ENCODE measurements around the gene HGF.

DNA sequence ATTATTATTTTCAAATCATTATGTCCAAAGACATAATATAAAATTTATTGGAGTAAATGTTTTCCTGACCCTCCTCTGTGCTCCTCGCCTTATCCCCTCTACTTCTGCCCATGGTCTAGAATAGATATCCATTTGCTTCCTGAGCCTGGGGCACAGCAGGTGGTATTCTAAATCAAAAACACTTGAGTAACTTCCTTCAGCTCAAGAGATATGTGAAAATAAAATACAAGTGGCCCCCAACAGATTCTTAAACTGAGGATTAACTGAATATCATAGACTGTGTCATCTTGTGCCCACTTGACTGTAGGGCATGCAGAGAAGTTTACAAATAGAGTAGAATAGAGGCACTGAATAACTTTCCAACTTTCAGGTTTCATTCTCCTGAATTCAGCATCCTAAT, 59.1 kb downstream of the HGF start:
- TF ChIP-seq, protein P1, sequence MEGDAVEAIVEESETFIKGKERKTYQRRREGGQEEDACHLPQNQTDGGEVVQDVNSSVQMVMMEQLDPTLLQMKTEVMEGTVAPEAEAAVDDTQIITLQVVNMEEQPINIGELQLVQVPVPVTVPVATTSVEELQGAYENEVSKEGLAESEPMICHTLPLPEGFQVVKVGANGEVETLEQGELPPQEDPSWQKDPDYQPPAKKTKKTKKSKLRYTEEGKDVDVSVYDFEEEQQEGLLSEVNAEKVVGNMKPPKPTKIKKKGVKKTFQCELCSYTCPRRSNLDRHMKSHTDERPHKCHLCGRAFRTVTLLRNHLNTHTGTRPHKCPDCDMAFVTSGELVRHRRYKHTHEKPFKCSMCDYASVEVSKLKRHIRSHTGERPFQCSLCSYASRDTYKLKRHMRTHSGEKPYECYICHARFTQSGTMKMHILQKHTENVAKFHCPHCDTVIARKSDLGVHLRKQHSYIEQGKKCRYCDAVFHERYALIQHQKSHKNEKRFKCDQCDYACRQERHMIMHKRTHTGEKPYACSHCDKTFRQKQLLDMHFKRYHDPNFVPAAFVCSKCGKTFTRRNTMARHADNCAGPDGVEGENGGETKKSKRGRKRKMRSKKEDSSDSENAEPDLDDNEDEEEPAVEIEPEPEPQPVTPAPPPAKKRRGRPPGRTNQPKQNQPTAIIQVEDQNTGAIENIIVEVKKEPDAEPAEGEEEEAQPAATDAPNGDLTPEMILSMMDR (IDR thresholded peaks at IDR 0.05 in 4 of 5, conservative IDR thresholded peaks at IDR 0.05 in 1 of 5): no peak
- TF ChIP-seq POLR2A (IDR thresholded peaks at IDR 0.05): no peak

Data from gastrocnemius medialis (tissue), 4 donors.